ENCODE results near the gene SDCBP2. TPM values are rescaled to one million over a fixed set of nuclear protein-coding genes. Genes with fewer than 3 reads are reported as not detected.

Gene SDCBP2
- total RNA-seq, 1 donor from 2014 or later = 1.2 TPM

DNA sequence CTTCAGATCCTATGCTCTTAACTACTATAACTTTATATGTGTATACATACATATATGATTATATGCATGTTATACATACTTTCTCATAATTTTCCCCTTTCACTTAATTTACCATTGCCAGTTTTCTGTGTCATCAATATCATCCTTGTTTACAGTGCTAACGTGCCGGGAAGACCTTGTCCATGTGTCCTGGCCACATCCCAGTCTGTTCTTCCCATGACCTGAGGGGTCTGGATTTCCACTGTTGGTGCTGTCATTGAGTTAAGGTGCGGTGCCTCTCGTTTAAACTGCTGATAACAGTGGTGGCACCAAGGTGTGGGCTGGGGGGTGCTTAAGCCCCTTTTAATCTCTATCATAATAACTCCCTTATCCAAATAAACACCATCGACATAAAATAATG is 8.5 kb upstream of the SDCBP2 start:
- Mint-ChIP-seq H3K4me1 (peaks cover 24% of the 10 kb centered on the region), H3K36me3 (ENCODE audit: low read depth) (peaks cover 20% of the 10 kb centered on the region), H3K4me3 (no peak overlapping the region), H3K27ac (no peak overlapping the region), H3K9me3 (no peaks in the 10 kb centered on the region), H3K27me3 (no peaks in the 10 kb centered on the region)
- no peak for TF ChIP-seq CTCF (IDR thresholded peaks at IDR 0.05)
- POLR2A ChIA-PET = no interaction called here
- DNase-seq (peak; percentile 1), ATAC-seq (ENCODE audit: low read depth) (no peak)
- intact Hi-C loops (cut with micrococcal nuclease) = no loop called here
- CTCF ChIA-PET = interaction anchor here (1.5 kb wide), 1 partner anchor 166 kb away, joined by 4 read pairs; no protein-coding TSS in a partner anchor

DNA sequence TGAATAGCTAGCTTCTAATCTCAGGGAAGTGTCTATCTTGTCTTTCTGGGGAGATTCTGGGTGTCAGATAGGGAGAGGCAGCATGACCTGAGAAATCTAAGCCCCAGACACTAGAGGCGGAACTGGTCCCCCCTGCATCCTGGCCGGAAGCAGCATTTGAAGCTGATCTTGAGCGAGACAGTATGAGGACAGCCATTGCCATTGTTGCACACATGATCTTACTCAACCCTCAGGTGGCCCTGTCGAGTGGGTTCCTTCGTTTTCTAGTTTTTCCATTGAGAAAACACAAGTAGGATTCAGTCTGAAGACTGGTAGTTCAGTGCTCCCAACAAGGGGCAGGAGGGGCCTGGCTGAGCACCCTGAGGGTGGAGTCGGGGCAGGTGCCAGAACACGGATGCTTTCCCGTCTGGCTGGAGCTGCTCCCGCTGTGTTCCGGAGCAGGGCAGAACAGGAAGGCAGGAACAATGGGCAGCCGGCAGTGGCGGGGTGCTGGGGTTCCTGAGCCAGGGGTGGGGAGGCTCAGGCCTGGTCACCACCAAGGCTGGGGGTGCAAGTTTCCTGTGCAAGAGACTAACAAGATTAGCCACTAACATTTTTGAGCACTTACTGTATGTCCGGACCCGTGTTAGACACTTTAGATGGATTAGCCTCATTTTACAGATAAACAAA is 7.9 kb upstream of the SDCBP2 start:
- POLR2A ChIA-PET = interaction anchor here (1.1 kb wide), 1 partner anchor 11 kb away, joined by 4 read pairs; no protein-coding TSS in a partner anchor
- Mint-ChIP-seq H3K9me3 (no peaks in the 10 kb centered on the region), H3K4me1 (peaks cover 27% of the 10 kb centered on the region), H3K4me3 (no peak overlapping the region), H3K27ac (no peak overlapping the region), H3K27me3 (no peaks in the 10 kb centered on the region), H3K36me3 (ENCODE audit: low read depth) (peaks cover 22% of the 10 kb centered on the region)
- ATAC-seq (ENCODE audit: low read depth) (peak; percentile 40), DNase-seq (peak; percentile 12)
- no peak for TF ChIP-seq CTCF (IDR thresholded peaks at IDR 0.05)
- intact Hi-C loops (cut with micrococcal nuclease) = no loop called here
- CTCF ChIA-PET = interaction anchor here (1.5 kb wide), 1 partner anchor 167 kb away, joined by 4 read pairs; no protein-coding TSS in a partner anchor

GRCh38 chr20:1335961-1336698 is 7.2 kb upstream of the SDCBP2 start:
- intact Hi-C loops (cut with micrococcal nuclease) = no loop called here
- Mint-ChIP-seq H3K36me3 (ENCODE audit: low read depth) (peaks cover 29% of the 10 kb centered on the region), H3K4me1 (peaks cover 30% of the 10 kb centered on the region), H3K9me3 (no peaks in the 10 kb centered on the region), H3K27ac (no peak overlapping the region), H3K4me3 (no peak overlapping the region), H3K27me3 (no peaks in the 10 kb centered on the region)
- no peak for TF ChIP-seq CTCF (IDR thresholded peaks at IDR 0.05)
- CTCF ChIA-PET = interaction anchor here (1.5 kb wide), 1 partner anchor 167 kb away, joined by 4 read pairs; no protein-coding TSS in a partner anchor
- POLR2A ChIA-PET = interaction anchor here (1.1 kb wide), 1 partner anchor 10 kb away, joined by 4 read pairs; no protein-coding TSS in a partner anchor
- no peak for ATAC-seq (ENCODE audit: low read depth)
- DNase-seq = no peak

DNA sequence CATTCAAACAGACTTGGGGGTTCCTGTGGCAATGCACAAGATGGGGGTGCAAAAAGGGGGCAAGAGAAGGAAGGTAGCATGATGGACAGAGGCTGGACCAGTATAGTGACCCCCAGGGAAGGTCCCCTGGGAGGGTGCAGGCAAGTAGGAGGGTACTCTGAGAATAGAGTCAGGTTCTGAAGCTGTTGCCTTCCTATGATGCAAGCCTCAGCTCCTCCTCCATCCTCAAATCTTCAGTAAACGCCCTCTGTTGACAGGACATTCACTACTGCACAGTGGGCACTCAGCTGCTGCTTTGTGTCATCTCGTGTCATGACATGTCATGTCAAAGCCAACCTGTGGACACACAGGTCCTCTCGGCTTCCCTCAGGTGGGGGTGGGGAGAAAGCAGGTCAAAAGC is 5.8 kb upstream of the SDCBP2 start:
- Mint-ChIP-seq H3K9me3 (no peaks in the 10 kb centered on the region), H3K36me3 (ENCODE audit: low read depth) (peaks cover 37% of the 10 kb centered on the region), H3K27me3 (no peaks in the 10 kb centered on the region), H3K4me3 (no peak overlapping the region), H3K27ac (no peak overlapping the region), H3K4me1 (peaks cover 44% of the 10 kb centered on the region)
- no peak for TF ChIP-seq CTCF (IDR thresholded peaks at IDR 0.05)
- intact Hi-C loops (cut with micrococcal nuclease) = no loop called here
- ChIA-PET CTCF (no interaction called here), POLR2A (interaction anchor here (1.4 kb wide), 1 partner anchor 10 kb away, joined by 3 read pairs; no protein-coding TSS in a partner anchor)
- no peak for ATAC-seq (ENCODE audit: low read depth)
- DNase-seq = no peak

GRCh38 chr20:1334370-1334731 is 5.4 kb upstream of the SDCBP2 start:
- Mint-ChIP-seq H3K36me3 (ENCODE audit: low read depth) (peaks cover 37% of the 10 kb centered on the region), H3K9me3 (no peaks in the 10 kb centered on the region), H3K4me1 (peaks cover 48% of the 10 kb centered on the region), H3K27me3 (no peaks in the 10 kb centered on the region), H3K27ac (no peak overlapping the region), H3K4me3 (no peak overlapping the region)
- no peak for ATAC-seq (ENCODE audit: low read depth)
- POLR2A ChIA-PET = interaction anchor here (1.4 kb wide), 1 partner anchor 9 kb away, joined by 3 read pairs; no protein-coding TSS in a partner anchor
- CTCF ChIA-PET = no interaction called here
- no peak for TF ChIP-seq CTCF (IDR thresholded peaks at IDR 0.05)
- intact Hi-C loops (cut with micrococcal nuclease) = no loop called here
- DNase-seq = no peak

Data from activated B cell treated with CpG ODN at 0.5 μM for 24 hours (primary cell).